Mononuclear cell (primary cell): ENCODE results near the gene EN1. TPM values are rescaled to one million over a fixed set of nuclear protein-coding genes. Genes with fewer than 3 reads are reported as not detected.

ENCODE experiments used
- H3K27me3 ChIP-seq: 2 replicates; pipeline ENCODE4 v1.6.0; 2011; ENCODE audit warnings: low read length, control low read depth; ENCODE audit not compliant: insufficient read depth
- H3K4me1 ChIP-seq: 2 replicates; pipeline ENCODE4 v1.5.1; 2011; ENCODE audit warnings: mild to moderate bottlenecking, low read length, control low read depth; ENCODE audit not compliant: insufficient read depth
- H3K4me3 ChIP-seq: 2 replicates; pipeline ENCODE4 v1.5.1; 2011; ENCODE audit warnings: mild to moderate bottlenecking, low read length, moderate library complexity
- H3K9me3 ChIP-seq: 2 replicates; pipeline ENCODE4 v1.5.1; 2011; ENCODE audit warnings: low read depth, mild to moderate bottlenecking, control low read depth, low read length
- total RNA-seq: library from RNA; depleted of rRNA; stranded (reverse); fragments of >200 nt; gene quantifications from one replicate; pipeline ENCODE4 v1.2.3, GENCODE V29; 2012

EN1 gene
- total RNA-seq, 1 donor, result not detected

- Histone ChIP-seq H3K9me3 (no peaks in the 10 kb centered on the region), H3K4me1 (no peaks in the 10 kb centered on the region), H3K27me3 (peaks cover 58% of the 10 kb centered on the region), H3K4me3 (no peak overlapping the region)
Observed at GRCh38 chr2:118823633-118824032, 23.8 kb downstream of the EN1 start.

GRCh38 chr2:118822572-118822971 lies 24.9 kb downstream of the EN1 start:
- Histone ChIP-seq H3K4me3 (no peak overlapping the region), H3K4me1 (no peaks in the 10 kb centered on the region), H3K27me3 (peaks cover 50% of the 10 kb centered on the region)

GRCh38 chr2:118822015-118822414 lies 25.4 kb downstream of the EN1 start:
- Histone ChIP-seq H3K9me3 (no peaks in the 10 kb centered on the region), H3K4me1 (no peaks in the 10 kb centered on the region), H3K27me3 (peaks cover 47% of the 10 kb centered on the region), H3K4me3 (no peak overlapping the region)

More at GRCh38 chr2:118822572-118822971, 24.9 kb downstream of the EN1 start:
- H3K9me3 ChIP-seq, result no peaks in the 10 kb centered on the region

- no peaks in the 10 kb centered on the region for H3K4me1 ChIP-seq
- peaks cover 14% of the 10 kb centered on the region for H3K27me3 ChIP-seq
- H3K4me3 ChIP-seq, result no peak overlapping the region
- no peaks in the 10 kb centered on the region for H3K9me3 ChIP-seq
Observed at GRCh38 chr2:118817469-118817868, 30.0 kb downstream of the EN1 start.

- H3K9me3 ChIP-seq, result no peaks in the 10 kb centered on the region
- peaks cover 13% of the 10 kb centered on the region for H3K27me3 ChIP-seq
- no peaks in the 10 kb centered on the region for H3K4me1 ChIP-seq
- H3K4me3 ChIP-seq, result no peak overlapping the region
Observed at GRCh38 chr2:118816669-118817068, 30.8 kb downstream of the EN1 start.

- H3K27me3 ChIP-seq, result peaks cover 11% of the 10 kb centered on the region
- H3K9me3 ChIP-seq, result no peaks in the 10 kb centered on the region
- no peak overlapping the region for H3K4me3 ChIP-seq
- H3K4me1 ChIP-seq, result no peaks in the 10 kb centered on the region
Observed at GRCh38 chr2:118815731-118816130, 31.7 kb downstream of the EN1 start.

GRCh38 chr2:118815314-118815713 lies 32.1 kb downstream of the EN1 start:
- Histone ChIP-seq H3K27me3 (peaks cover 13% of the 10 kb centered on the region), H3K4me1 (no peaks in the 10 kb centered on the region), H3K9me3 (no peaks in the 10 kb centered on the region), H3K4me3 (no peak overlapping the region)

GRCh38 chr2:118814368-118814767 lies 33.1 kb downstream of the EN1 start:
- Histone ChIP-seq H3K4me1 (no peaks in the 10 kb centered on the region), H3K27me3 (peaks cover 22% of the 10 kb centered on the region), H3K4me3 (no peak overlapping the region), H3K9me3 (no peaks in the 10 kb centered on the region)

GRCh38 chr2:118813601-118814339 lies 33.7 kb downstream of the EN1 start:
- H3K4me1 ChIP-seq, result no peaks in the 10 kb centered on the region
- no peaks in the 10 kb centered on the region for H3K9me3 ChIP-seq
- H3K4me3 ChIP-seq, result no peak overlapping the region
- peaks cover 28% of the 10 kb centered on the region for H3K27me3 ChIP-seq

- no peaks in the 10 kb centered on the region for H3K4me1 ChIP-seq
- H3K27me3 ChIP-seq, result peaks cover 34% of the 10 kb centered on the region
- H3K9me3 ChIP-seq, result no peaks in the 10 kb centered on the region
Observed at GRCh38 chr2:118813111-118813510, 34.3 kb downstream of the EN1 start.

GRCh38 chr2:118812552-118812951 lies 34.9 kb downstream of the EN1 start:
- H3K4me3 ChIP-seq, result no peak overlapping the region
- H3K27me3 ChIP-seq, result peaks cover 39% of the 10 kb centered on the region
- no peaks in the 10 kb centered on the region for H3K4me1 ChIP-seq
- no peaks in the 10 kb centered on the region for H3K9me3 ChIP-seq

More at GRCh38 chr2:118813111-118813510, 34.3 kb downstream of the EN1 start:
- no peak overlapping the region for H3K4me3 ChIP-seq

GRCh38 chr2:118811514-118812115 lies 35.8 kb downstream of the EN1 start:
- no peak overlapping the region for H3K4me3 ChIP-seq
- H3K4me1 ChIP-seq, result no peaks in the 10 kb centered on the region
- H3K27me3 ChIP-seq, result peaks cover 47% of the 10 kb centered on the region
- H3K9me3 ChIP-seq, result no peaks in the 10 kb centered on the region

GRCh38 chr2:118810766-118811165 lies 36.7 kb downstream of the EN1 start:
- peaks cover 53% of the 10 kb centered on the region for H3K27me3 ChIP-seq
- no peak overlapping the region for H3K4me3 ChIP-seq

GRCh38 chr2:118808429-118808809 lies 39.0 kb downstream of the EN1 start:
- Histone ChIP-seq H3K27me3 (peaks cover 59% of the 10 kb centered on the region), H3K4me3 (no peak overlapping the region), H3K4me1 (no peaks in the 10 kb centered on the region), H3K9me3 (no peaks in the 10 kb centered on the region)

More at GRCh38 chr2:118810766-118811165, 36.7 kb downstream of the EN1 start:
- Histone ChIP-seq H3K4me1 (no peaks in the 10 kb centered on the region), H3K9me3 (no peaks in the 10 kb centered on the region)

- Histone ChIP-seq H3K4me3 (no peak overlapping the region), H3K9me3 (no peaks in the 10 kb centered on the region), H3K4me1 (no peaks in the 10 kb centered on the region), H3K27me3 (peaks cover 59% of the 10 kb centered on the region)
Observed at GRCh38 chr2:118807668-118808428, 39.6 kb downstream of the EN1 start.
